ENCODE results near the gene CWC27.
A peak's percentile ranks its signal among the peaks of the same experiment; 100 is the strongest.
"Not testable (repeated sequence)": the region's sequence is repeated elsewhere in the genome, so short reads cannot be mapped to it uniquely, and the experiment has no call there.

CWC27 gene

DNA sequence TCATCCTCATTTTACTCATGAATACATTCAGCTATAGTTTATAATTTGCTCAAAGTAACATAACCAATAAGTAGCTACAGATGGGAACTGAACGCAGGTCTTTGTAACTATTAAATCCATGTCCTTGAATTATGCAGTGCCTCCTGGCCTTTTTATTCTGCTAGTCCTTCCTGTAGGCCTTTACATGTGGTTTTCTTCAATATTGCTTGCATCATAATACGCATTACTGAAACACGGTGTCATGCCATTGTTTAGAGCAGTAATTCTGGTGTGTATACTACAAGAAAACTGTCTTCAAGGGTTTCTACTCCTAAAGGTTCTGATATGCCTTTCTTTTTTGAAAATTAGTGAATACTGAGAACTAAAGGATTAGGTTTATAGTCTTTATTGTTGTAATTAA lies 20.7 kb downstream of the CWC27 start:
- DNase-seq (ENCODE audit: low read depth): no peak

DNA sequence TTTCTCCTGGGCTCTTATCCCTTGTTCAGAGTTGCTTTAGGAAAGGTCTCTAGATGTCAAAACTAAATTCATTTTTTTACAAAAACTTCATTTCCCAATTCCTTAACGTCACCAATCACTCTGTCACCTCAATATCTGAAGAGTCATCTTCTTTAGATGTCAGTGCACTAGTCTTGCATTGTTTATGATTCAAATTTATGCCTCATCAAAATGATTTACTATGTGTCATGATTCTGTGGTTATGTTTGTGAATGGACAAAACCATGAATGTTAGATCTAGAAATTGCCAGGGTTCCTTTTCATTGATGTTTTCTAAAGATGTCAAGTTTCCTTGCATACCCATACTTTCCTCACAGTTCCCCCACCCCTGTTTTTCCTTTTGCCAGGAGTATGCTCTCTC lies 21.5 kb downstream of the CWC27 start:
- no peak for DNase-seq (ENCODE audit: low read depth)

DNA sequence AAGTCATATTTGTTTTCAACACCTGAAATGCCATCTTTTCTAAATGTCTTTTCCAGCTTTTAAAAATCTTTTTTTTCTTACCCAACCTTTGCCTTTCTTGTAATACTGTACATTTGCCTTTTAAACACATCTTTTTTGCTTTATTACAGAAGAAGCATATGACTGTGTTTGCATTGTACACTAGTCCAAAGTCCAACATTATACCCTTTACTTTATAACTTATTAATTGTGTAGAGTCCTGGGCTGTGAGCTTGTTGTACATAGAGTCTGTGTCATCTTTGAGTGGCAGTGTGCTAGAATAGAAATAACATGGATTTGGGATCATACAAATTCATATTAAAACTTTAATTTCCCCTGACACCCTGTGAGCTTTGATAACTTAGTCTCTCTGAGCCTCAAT lies 23.7 kb downstream of the CWC27 start:
- DNase-seq (ENCODE audit: low read depth): no peak

DNA sequence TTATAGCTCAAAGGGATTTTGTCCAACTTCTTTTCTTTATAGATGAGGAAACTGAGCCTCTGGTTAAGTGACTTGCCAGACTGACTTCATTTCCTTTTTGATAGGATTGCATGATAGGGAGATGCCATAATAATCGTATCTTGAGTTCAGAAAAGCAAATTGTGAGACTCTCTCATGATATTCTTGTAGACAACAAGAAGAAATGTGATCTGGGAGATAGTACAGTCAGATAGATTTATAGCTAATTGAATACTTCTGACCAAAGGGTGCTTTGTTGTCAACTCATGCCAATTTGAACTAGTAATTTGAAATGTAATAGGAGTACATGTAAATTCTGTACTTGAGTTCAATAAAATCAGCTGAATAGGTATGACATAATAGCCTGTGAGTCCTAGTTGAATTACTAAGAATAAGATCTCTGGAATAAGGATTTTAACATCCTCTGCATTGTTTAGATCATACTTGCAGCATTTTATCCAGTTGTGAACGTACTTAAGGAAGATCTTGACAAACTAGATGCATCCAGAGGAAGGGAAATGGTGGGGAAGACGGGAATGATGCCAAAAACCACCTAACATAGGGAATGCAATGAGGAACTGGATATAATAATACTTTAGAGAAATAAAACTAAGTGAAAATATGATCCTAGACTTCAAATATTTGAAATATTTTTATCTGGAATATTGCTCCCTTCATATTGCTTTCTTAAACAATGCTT lies 25.5 kb downstream of the CWC27 start:
- no peak for DNase-seq (ENCODE audit: low read depth)

DNA sequence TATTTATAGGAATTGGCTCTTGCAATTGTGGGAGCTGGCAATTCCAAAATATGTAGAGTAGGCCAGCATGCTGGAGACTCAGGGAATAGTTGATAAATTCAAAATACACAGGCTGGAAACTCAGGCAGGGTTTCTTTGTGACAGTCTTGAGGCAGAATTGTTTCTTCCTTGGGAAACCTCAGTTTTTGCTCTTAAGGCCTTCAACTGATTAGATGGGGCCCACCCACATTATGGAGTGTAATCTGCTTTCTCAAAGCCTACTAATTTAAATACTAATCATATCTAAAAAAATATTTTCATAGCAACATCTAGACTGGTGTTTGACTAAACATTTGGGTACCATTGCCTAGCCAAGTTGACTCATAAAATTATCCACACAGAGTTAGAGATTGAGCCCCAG lies 27.6 kb downstream of the CWC27 start:
- no peak for DNase-seq (ENCODE audit: low read depth)

DNA sequence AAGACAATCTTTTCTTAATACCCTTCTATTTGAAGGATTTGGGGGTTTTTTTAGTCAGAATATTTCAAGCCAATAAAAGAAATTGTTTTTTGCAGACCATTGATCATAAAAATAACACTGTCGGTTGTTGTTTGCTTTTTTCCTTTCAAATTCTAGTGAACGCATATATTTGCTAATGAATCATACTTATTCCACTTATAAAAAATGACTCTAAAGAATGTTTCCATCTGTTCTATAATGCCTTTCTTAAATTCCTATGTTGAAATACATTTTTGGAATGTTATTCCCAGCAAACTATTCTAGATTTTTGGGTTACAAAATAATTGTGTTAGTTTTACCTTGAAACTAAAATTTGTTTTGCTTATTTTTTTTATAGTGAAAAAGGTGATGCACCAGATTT lies 32.2 kb downstream of the CWC27 start:
- DNase-seq (ENCODE audit: low read depth): no peak

DNA sequence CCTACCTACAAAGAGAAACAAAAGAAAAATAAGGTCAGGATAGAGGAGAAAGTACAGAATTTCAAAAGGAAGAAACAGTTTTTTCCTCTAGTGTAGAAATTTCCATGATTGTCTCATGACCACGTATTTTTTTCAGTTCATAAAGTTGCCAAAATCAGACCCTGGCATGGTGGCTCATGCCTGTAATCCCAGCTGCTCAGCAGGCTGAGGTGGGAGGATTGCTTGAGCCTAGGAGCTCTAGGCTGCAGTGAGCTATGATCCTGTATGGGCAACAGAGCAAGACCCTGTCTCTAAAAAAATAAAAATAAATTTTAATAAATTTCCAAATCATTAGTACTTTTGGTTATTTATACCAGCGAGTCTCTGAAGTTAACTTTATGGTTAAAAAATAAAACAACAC lies 37.8 kb downstream of the CWC27 start:
- no peak for DNase-seq (ENCODE audit: low read depth)

DNA sequence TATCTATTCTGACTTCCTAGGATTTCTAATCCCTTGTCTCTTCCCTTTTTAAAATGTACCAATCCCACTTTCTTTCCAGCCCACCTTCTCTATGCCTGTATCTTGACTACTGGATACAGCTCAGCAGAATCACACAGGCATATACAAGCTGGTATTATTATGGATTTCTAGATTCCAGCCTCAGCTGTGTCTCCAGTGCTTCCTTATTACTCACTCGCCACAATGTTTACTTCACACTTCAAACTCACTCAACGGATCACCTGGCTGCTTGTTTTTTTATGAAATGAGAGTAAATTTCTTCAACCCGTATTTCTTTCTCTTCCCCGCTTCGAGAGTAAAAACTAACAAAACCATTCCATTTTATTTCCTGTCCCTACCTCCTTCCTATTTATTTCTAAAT lies 38.8 kb downstream of the CWC27 start:
- DNase-seq (ENCODE audit: low read depth): no peak

DNA sequence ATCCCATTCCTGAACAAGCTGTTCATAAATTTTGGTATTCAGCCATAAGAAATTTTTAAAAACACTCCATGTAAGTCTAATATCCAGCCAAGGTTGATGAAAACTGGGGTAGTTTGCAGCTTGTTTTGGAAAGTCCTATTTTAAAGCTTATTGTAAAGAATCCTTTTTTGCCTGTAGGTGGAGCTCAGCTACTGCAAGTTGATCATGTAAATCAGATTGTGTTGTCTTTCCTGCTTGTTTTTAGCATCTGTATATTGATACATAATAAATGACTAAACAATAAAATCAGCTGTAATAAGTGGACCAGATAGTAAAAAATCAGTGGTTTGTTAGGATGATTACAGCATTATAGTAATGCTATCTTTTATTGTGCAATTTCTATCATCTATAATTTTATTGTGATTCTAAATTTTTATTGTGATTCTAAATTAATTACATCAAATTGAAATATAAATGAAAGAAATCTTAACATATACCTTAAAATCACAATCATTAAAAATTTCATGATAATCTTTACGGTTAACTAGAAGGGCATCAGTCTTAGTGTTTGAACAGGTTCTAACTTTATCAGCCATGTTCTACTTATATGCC lies 42.4 kb downstream of the CWC27 start:
- DNase-seq (ENCODE audit: low read depth): peak; percentile 56

DNA sequence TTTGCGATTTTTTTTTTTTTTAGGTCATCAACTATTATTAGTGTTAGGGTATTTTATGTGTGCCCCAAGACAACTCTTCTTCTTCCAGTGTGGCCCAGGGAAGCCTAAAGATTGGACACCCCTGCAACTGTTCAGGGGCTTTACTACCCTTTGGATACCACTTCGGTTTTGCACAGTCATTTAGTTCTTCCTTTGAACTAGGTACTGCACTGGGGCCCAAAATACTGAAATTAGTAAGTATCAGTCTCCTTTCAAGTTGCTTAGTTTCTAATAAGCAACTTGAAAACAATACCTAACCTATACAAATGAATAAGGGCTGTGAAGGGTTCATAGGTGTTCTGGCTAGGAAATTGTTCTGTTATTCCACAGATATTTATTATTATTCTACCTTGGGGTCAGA lies 45.3 kb downstream of the CWC27 start:
- no peak for DNase-seq (ENCODE audit: low read depth)

DNA sequence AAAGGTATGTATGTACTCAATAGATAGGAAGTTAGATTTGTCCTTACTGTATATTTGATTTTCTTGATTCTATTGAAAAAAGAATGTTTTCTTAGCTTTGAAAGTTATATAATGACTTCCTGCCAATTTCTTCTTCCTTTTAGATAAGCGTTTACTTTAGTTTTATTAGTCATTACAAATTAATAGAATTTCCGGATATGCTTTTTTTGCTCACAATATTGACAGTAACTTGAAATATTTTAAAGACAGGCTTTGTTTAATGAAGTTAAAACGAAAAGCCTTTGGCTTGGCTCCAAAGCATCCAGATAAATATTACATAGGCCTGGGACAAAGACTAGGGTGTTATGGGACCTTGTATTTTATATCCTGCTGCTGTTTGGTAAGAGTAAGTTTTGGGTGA lies 49.5 kb downstream of the CWC27 start:
- no peak for DNase-seq (ENCODE audit: low read depth)

DNA sequence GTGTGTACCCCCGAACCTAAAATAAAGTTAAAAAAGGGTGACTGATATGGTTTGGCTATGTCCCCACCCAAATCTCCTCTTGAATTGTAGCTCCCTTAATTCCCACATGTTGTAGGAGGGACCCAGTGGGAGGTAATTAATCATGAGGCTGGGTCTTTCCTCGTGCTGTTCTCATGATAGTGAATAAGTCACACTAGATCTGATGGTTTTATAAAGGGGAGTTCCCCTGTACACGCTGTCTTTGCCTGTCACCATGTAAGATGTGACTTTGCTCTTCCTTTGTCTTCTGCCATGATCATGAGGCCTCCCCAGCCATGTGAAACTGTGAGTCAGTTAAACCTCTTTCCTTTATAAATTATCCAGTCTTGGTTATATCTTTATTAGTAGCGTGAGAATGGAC lies 50.6 kb downstream of the CWC27 start:
- DNase-seq (ENCODE audit: low read depth): not testable (repeated sequence)

DNA sequence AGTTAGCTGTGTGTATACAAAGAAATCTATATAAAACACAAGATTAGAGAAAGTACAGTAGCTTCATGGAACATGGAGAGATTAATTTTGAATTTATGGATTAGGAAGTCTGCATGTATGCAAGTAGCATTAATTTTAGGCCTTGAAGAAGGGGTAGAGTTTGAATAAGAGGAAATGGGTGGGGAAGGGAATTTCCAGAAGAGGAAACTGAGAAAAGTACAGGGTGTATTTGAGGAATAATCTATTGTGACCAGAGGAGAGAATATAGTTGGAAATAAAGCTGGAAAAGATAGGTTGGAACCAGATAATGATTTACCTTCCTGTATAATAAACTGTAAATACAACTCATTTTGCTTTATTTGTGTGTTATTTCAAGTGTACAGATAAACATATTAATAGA lies 53.6 kb downstream of the CWC27 start:
- DNase-seq (ENCODE audit: low read depth): no peak

DNA sequence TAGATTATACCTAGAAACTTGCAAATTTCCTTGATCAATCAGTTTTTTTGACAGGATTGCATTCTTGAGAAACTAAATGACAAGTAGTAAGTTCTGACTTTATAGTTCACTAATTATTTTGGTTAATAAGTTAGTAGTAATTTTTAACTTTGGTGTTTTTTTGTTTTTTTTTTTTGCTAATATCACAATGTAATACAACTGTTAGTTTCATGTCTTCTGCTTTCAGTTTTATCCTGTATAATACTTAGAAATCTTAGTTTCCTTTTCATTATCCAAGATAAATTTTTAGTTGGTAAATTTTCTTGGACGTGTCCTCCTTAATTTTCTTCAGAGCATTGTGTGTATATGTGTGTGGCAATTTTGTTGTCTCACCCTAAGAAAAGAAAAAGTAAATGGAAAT lies 57.8 kb downstream of the CWC27 start:
- DNase-seq (ENCODE audit: low read depth): no peak

DNA sequence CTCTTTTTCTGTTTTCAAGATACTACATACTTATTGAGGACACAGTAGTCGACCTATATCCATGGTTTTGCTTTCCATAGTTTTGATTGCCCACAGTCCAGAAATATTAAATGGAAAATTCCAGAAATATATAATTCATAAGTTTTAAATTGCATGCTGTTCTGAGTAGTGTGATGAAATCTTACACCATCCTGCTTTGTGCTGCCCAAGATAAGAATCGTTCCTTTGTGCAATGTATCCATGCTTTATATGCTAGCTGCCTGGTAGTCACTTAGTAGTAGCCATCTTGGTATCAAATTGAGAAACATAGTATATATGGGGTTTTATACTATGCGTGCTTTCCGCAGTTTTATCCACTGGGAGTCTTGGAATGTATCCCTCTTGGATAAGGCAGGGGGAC lies 59.0 kb downstream of the CWC27 start:
- DNase-seq (ENCODE audit: low read depth): no peak

DNA sequence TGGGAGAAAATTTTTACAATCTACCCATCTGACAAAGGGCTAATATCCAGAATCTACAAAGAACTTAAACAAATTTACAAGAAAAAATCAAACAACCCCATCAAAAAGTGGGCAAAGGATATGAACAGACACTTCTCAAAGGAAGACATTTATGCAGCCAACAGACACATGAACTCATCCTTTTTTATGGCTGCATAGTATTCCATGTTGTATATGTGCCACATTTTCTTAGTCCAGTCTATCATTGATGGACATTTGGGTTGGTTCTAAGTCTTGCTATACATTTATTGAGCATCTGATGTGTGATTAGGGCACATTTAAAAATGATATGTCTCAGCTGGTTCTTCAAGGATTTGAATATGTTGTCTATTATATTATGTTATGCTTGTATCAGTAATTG lies 61.9 kb downstream of the CWC27 start:
- not testable (repeated sequence) for DNase-seq (ENCODE audit: low read depth)

DNA sequence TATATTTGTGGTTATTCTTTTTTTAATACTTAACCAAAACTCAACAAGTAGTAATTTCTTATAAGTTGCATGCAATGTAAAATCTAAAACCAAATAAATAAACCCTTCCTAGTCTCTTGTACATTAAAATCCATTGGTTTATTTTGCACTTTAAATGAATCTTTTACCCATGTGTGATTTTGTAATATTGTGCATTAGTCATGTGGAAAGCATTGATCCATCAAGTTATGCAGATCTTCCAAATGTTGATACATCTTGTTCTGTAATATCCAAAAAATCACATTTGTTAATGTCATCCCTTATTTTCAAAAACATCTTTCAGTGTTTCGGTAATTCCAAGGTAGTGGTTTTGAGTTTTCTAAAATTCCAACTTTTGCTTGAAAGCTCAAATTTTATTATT lies 63.3 kb downstream of the CWC27 start:
- no peak for DNase-seq (ENCODE audit: low read depth)

DNA sequence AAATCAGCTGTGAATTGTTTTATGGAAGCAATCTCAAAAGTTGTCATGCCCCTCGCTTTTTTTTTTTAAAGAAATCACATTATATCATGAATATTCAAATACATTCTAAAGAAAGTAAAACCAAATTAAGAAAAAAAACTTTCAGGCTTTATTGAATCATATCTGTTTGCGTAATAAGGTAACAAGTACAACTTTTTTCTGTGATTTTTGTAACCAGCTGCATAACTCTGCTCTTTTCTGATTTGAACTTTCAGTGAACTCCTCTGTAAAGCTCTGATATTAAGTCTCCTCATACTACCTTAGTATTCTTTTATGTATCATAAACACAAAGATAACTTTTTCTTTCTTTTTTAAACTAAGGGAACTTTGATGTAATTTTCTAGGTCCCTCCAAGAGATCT lies 65.3 kb downstream of the CWC27 start:
- no peak for DNase-seq (ENCODE audit: low read depth)

DNA sequence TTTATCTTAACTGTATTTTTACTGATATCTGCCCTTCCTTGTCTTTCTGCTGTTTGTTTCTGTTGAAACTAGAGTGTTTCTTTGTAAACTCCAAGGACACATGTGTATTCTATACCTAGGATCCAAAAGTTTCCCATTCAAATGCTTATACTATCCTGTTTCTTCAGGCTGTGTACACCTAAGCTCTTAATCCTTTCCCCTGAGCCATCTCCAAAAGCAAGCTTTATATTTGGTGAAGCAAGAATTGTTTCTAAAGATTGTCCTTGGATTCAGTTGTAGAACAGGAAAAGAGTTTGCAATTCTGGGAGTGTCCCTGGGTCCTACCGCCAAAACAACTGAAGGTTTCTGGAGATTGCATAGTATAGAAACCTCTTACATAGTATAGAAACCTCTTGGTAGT lies 65.9 kb downstream of the CWC27 start:
- DNase-seq (ENCODE audit: low read depth): peak; percentile 27

DNA sequence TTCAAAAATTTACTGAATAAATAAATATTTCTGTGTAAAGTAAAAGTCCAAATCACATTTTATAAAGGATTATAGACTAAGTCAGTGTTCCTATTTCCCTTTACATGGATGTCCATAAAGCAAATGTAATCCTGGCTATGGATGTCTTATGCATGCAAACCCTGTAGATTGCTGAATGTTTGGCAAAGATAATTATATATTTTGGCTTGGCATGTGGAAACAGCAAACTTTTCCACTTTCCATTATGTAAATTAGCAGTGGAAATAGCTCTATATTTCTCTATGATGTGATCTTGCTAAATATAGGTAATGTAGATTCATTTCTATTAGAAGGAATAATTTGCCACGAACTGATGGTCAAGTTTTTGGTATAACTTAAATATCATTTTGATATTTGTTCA lies 66.5 kb downstream of the CWC27 start:
- DNase-seq (ENCODE audit: low read depth): no peak

DNA sequence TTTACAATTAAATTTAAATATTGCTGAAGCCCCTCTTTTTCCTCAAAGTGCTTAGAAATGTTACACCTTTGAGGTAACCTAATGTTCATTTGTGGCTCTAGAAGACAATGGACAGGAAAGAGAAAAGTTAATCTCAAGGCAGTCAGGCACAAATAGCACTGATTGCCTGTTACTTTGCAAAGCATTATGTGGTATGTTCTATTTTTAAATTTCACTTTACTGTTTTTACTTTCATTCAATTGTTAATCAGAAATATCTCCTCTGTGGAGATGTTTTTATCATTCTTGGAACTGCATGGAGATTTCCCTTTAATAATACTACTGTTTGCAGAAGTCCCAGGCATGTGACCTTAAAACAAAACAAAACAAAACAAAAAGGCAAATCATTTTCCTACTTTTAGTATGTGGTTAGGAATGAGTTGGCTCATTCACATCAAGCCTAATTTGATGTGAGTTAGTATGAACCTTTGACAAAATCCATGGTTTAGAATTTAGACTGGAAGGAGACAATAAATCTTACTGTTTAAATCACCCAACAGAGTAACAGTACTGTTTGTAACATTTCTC lies 67.5 kb downstream of the CWC27 start:
- no peak for DNase-seq (ENCODE audit: low read depth)

DNA sequence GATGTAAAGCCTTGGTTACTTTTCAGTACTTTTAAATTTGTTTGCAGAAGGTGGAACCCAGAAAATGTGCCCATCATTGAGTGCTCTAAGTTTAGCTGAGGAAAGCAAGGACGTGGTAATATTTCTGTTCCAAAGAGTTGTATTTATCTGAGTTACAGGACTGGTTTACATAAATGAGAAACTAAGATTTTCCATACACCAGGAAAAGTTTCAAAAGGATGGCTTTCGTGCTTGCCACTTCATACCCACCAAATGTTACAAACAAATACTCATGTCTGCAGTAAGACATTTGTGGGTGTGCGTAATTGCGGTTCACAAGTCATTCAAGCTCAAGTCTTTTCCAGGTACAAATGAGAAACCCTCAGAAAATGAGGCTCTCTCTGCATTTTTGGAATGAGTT lies 68.1 kb downstream of the CWC27 start:
- no peak for DNase-seq (ENCODE audit: low read depth)

DNA sequence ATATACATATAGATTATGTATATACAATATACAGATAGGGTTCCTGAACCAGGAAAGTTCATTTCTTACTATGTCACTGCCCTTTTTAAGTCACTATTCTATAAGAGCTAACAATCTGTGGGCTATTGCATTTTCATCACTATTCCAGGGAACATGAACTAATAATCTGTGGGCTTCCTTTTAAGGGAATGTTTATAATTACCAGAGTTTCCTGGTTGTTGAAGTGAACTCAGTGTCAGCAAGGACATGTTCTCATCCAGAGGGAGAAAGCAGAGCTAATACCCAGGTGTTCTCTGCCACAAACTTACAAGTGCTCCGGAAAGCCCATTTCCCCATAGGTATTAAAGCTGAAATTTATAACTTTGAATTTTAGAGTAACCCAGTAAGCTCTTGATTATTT lies 69.6 kb downstream of the CWC27 start:
- no peak for DNase-seq (ENCODE audit: low read depth)

DNA sequence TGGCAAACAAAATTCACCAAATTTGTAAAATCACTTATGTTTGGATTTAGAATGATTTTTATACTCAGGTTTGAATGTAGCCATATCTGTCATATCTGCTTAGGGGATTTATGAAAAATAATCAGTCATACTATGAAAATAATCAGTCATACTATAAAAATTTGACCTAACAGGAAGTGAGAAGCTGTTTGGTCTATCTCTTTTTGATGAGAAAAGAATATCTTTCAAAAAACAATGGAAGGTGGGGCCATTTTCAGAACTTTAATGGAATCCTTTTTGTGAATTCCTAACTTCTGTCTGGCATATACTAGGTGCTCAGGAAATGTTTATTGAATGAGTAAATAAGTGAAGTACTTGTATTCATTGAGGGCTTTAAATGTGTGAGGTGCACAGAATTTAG lies 70.1 kb downstream of the CWC27 start:
- no peak for DNase-seq (ENCODE audit: low read depth)
